ENCODE results near the gene DAZ4.
"Not testable (repeated sequence)": the region's sequence is repeated elsewhere in the genome, so short reads cannot be mapped to it uniquely, and the experiment has no call there.

Gene DAZ4

GRCh38 chrY:24833619-24834018 is at the start of gene DAZ4:
DAZ4 (plus strand) TSS chrY:24833919; CDS start chrY:24834127, 208 bp downstream.
- DNase-seq (ENCODE audit: low spot score) = not testable (repeated sequence)

GRCh38 chrY:24813293-24813692 is 20.4 kb upstream of the DAZ4 start, which contains the start of gene DAZ3:
DAZ3 (minus strand) TSS chrY:24813393; CDS start chrY:24813185, 208 bp downstream.
- DNase-seq (ENCODE audit: low spot score) = not testable (repeated sequence)

GRCh38 chrY:24821836-24822235 is 11.9 kb upstream of the DAZ4 start:
- not testable (repeated sequence) for DNase-seq (ENCODE audit: low spot score)

- not testable (repeated sequence) for DNase-seq (ENCODE audit: low spot score)
Observed at GRCh38 chrY:24824184-24824879, 9.4 kb upstream of the DAZ4 start.

- not testable (repeated sequence) for DNase-seq (ENCODE audit: low spot score)
Observed at GRCh38 chrY:24825069-24825468, 8.7 kb upstream of the DAZ4 start.

Measured in AG08396 (cell line).